GM20431 (cell line): ENCODE results near the gene FBXL5.
"Not testable (repeated sequence)": the region's sequence is repeated elsewhere in the genome, so short reads cannot be mapped to it uniquely, and the experiment has no call there.

Source experiments
- in situ Hi-C: fragments of 300-500 bp; cut with MseI, MboI; formaldehyde crosslinking; loops from one replicate; pipeline ENCODE4 v1.15.0; 2020; ENCODE audit warnings: low sequenced_read_pairs; ENCODE audit not compliant: unreplicated experiment

The FBXL5 gene

GRCh38 chr4:15653420-15653819 lies 1.7 kb downstream of the FBXL5 start:
- in situ Hi-C loops = no loop called here

DNA sequence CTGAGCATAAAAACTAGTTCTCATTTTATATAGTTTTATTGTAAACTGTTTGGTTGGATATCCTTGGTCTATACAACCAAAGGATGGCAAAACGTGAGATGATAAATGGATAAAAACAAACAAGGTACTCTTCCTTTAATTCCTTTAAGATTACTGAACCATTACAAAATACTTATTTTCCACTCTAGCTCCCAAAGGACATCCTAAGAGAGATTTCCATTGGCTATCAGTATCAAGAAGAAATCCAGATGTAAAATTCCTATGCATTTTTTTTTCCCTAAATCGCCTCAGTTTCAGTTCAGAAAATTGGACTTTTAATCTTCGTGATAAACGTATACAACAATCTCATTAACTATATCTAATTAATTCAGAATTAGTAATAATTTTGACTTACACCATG lies 2.3 kb downstream of the FBXL5 start:
- in situ Hi-C loops = no loop called here

- in situ Hi-C loops = no loop called here
Observed at GRCh38 chr4:15652191-15652590, 3.0 kb downstream of the FBXL5 start.

DNA sequence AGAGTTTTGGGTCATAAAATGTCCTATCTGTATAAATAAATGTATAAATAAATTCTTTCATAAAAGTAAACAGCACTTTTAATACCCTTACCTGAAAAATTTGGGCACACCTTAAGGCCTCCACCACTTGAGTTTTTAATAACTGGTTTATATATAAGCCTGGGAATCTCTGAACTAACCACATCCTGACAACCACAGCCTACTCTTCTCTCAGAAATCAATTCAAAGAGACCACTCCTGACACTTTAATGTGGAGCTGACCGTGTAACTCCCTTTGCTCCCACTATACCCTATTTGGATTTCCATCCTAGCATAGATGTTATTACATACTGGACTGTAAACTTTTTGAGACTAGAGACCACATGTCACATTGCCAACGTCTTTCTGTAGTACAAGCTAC lies 3.5 kb downstream of the FBXL5 start:
- in situ Hi-C loops = no loop called here

DNA sequence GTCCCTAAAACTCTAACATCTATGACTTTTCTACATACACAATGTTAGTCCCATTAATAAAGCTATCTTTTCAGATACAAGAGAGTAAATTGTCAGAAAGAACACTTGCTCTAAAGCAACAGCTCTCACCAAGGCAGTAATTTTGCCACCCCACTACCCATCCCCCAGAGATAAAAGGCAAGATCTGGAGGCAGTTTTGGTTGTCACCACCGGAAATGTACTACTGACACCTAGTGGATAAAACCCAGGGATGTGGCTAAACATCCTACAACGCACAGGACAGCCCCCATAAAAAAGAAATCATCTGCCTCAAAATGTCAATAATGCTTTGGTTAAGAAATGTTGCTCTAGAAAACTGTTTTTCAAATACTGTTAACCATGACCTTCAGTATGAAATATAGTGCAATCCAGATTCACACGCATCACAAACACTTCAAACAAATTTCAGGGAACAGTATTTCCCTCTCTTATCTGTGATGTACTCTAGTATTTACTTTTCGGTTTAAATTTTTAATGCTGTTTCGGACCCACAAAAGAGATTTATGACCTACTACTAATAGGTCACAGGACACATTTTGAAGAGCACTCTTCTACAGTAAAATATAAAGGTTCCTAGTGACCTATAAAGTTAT lies 5.1 kb downstream of the FBXL5 start:
- in situ Hi-C loops = no loop called here

DNA sequence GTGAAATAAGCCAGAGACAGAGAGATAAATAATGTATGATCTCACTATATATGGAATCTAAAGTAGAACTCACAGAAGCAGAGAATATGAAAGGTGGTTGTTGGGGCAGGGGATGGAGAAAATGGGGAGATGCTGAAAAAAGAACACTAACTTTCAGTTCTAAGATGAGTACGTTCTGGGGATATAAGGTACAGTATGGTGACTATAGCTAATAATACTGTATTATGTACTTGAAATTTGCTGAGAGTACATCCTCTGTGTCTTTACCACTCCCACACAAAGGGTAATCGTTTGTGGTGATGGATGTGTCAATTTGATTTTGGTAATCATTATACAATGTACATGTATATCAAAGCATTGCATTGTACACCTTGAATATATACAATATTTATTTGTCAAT lies 6.6 kb downstream of the FBXL5 start:
- in situ Hi-C loops = no loop called here

DNA sequence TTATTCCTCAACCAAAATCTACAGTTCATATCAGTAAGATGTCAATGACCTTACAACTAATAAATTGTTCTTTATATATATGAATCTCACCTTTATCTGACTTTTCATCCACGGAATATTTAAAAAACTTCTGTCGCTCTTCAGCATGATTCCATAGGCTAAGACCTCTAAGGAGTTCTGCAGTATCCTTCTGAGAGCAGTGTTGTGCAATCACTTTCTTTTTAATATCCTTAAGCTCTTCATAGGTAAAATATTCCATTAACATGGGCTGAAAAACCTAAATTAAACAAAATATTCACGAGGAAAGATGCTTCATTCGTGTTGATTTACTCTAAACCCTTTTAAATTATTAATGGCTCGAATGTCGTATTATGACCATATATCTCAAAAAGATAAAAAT lies 16.7 kb downstream of the FBXL5 start:
- in situ Hi-C loops = no loop called here

GRCh38 chr4:15636818-15637217 lies 18.3 kb downstream of the FBXL5 start:
- in situ Hi-C loops = no loop called here

GRCh38 chr4:15617407-15617806 lies 37.8 kb downstream of the FBXL5 start:
- in situ Hi-C loops = not testable (repeated sequence)

GRCh38 chr4:15614891-15615290 lies 40.3 kb downstream of the FBXL5 start:
- in situ Hi-C loops = not testable (repeated sequence)

- in situ Hi-C loops = no loop called here
Observed at GRCh38 chr4:15612136-15612535, 43.0 kb downstream of the FBXL5 start.

DNA sequence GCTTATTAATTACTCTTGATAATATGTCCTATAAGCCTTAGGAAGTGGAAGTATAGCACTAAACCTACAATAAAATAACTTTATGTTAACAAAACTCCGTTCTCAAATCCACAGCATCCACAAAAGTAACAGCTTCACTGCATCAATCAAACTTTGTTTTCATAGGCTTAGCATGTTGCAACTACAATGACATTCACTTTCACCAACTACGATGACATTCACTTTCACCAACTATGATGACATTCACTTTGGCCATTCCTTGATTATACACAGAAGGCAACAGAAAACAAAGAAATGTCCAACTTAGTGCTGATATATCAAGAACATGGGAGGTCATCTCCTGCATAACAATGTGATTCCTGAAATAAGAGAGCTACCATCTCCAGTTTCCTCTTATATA lies 44.3 kb downstream of the FBXL5 start:
- in situ Hi-C loops = no loop called here

DNA sequence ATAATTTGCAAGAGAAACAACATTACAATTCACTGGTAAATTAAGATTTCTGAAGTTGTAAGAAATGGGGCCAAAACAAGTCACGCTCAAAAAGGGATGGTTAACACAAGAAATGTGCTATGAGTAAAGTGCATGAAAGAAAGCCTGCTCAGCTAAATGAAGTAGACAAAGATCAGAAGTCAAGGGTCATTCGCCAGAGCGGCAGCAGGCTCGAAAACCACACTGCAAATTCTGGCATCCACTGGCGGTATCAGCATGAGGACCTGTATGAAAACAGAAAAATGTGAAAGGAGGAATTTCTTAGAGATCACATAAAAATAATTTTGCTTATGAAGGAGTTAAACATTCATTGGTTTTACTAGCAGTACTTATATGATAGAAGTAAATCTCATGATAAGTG lies 49.6 kb downstream of the FBXL5 start:
- in situ Hi-C loops = no loop called here

DNA sequence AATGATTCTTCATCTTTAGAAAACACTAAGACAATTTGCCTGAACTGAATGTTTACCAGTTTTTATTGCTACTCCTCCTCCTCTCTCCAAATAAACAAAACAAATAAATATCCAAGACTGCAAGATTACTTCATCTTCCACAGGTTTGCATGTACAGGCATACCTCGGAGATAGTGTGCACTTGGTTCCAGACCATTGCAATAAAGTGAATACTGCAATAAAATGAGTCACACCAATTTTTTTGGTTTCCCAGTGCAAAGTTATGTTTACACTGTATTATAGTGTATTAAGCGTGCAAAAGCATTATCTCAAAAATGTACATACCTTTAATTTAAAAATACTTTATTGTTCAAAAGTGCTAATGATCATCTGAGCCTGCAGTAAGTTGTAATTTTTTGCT lies 53.3 kb downstream of the FBXL5 start:
- in situ Hi-C loops = no loop called here

- in situ Hi-C loops = no loop called here
Observed at GRCh38 chr4:15600176-15600575, 55.0 kb downstream of the FBXL5 start.

- in situ Hi-C loops = no loop called here
Observed at GRCh38 chr4:15598644-15599043, 56.5 kb downstream of the FBXL5 start.

GRCh38 chr4:15592799-15593198 lies 62.4 kb downstream of the FBXL5 start:
- in situ Hi-C loops = no loop called here

DNA sequence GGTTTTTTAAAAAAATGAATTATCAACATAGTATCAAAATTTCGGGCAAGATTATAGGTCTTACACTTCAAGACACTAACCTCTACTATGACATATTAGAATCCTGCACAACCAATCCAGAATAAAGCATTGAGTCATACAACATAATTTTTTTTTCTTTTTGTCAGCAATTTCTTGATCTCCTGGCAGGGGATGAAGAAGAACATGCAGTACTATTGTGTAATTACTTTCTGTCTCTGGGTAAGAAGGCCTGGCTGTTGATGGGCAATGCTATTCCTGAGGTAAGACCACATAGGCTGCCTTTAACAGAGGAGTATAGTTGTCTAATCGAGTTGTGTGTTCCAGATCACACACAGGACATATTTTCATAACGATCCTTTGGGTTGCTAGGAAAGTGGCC lies 67.5 kb downstream of the FBXL5 start:
- in situ Hi-C loops = no loop called here

DNA sequence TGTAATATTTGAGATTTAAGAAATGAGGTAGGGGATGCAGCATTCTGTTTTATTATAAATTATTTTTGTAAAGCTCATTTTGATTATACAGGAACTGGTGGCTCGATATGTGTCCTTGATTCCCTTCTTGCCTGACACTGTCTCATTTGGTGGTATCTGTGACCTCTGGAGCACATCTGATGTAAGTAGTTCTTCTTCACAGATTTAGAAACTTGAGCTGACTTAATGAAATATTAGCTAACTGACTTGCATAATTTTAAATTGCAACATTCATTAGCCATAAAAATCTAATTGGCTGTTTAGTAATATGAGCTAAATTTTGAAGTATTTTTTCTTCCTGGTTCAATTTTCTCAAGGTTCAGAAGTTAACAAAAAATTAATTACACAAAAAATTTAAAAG lies 69.1 kb downstream of the FBXL5 start:
- in situ Hi-C loops = no loop called here

GRCh38 chr4:15585331-15585730 lies 69.8 kb downstream of the FBXL5 start:
- in situ Hi-C loops = no loop called here

DNA sequence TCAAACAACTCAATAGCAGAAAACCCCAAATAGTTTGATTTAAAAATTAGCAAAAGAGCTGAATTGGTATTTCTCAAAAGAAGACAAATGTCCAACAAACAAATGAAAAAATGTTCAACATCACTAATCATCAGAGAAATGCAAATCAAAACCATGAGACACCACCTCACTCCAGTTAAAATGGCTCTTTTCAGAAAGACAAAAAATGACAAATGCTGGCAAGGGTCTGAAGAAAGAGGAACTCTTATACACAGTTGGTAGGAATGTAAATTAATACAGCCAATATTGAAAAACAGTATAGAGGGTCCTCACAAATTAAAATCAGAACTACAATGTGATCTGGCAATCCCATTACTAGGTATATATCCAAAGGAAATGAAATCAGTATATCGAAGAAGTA lies 70.4 kb downstream of the FBXL5 start:
- in situ Hi-C loops = no loop called here

- in situ Hi-C loops = no loop called here
Observed at GRCh38 chr4:15577508-15577907, 77.6 kb downstream of the FBXL5 start.

DNA sequence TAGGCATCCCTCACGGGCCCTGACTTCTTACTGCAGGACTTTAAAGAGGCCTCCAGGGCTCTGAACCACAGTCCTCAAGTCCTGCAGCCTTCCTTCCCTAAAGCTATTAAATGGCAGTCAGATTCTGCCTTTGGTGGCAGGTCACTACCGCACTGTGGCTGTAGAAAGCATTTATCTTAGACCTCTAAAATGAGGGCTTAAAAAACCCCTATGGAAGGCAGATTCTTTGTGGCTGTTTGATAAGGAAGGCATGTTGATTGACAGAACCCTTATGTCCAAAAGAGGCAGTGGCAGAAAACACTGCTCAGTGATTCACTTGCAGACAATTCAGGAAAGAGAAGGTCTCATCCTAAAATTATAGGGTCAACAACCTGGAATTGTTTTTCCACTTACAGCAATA lies 79.2 kb downstream of the FBXL5 start:
- in situ Hi-C loops = no loop called here
